C4-2B (cell line): ENCODE results near the gene CRTC1.

Source experiments
- H3K27ac ChIP-seq: fragments of 450-650 bp; 2 replicates; pipeline ENCODE4 v1.5.1; 2017
- CTCF ChIP-seq: fragments of 450-650 bp; conservative IDR thresholded peaks from 2 replicates; pipeline ENCODE4 v1.5.1; 2017; ENCODE audit warnings: mild to moderate bottlenecking
- ZFX ChIP-seq: fragments of 450-650 bp; IDR thresholded peaks from 2 replicates; pipeline ENCODE4 v1.6.1; 2017

Gene CRTC1

DNA sequence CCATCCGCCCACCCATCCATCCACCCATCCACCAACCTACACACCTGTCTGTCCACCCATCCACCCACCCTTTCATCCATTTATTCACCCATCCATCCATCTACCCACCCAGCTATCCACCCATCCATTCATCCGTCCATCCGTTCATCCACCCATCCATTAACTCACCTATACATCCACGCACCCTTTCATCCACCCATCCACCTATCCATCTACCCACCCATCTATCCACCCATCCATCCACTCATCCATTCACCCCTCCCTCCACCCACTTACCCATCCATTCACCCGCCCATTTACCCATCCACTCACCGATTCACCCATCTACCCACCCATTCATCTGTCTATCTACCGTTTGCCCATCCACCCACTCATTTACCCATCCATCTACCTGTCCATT is 29.0 kb upstream of the CRTC1 start:
- H3K27ac ChIP-seq: no peak overlapping the region
- no peak for TF ChIP-seq ZFX
- TF ChIP-seq CTCF: no peak

DNA sequence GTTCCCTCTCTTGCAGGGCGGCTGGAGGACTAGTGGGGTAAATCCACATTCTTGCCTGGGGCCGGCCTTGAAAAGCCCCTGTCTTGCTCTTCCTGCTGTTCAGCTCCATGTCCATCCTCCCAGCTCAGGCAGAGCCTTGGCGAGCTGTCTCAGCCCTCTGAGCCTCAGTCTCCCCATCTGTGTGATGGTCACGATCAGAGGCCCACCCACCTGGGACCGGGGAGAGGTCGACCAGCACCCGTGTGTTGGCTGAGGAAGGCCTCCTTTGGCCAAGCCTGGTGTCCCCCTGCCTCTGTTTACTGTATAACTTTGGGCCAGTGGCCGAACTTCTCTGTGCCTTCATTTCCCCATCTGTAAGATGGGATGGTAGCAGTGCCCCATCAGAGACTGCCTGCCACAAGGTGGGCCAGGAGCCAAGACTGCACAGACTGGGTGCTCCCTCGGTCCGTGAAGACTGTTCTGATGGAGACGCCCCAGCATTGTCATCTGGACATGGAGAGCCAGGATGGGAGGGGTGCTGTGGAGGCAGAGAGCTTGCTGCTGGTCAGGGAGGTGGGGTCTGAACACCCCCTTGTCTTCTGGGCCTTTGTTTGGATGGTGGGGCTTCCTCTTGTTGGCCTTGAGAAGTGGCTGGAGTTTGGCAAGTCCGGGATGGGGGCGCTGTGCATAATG is 28.2 kb upstream of the CRTC1 start:
- TF ChIP-seq ZFX (no peak), CTCF (no peak)
- H3K27ac ChIP-seq: no peak overlapping the region

DNA sequence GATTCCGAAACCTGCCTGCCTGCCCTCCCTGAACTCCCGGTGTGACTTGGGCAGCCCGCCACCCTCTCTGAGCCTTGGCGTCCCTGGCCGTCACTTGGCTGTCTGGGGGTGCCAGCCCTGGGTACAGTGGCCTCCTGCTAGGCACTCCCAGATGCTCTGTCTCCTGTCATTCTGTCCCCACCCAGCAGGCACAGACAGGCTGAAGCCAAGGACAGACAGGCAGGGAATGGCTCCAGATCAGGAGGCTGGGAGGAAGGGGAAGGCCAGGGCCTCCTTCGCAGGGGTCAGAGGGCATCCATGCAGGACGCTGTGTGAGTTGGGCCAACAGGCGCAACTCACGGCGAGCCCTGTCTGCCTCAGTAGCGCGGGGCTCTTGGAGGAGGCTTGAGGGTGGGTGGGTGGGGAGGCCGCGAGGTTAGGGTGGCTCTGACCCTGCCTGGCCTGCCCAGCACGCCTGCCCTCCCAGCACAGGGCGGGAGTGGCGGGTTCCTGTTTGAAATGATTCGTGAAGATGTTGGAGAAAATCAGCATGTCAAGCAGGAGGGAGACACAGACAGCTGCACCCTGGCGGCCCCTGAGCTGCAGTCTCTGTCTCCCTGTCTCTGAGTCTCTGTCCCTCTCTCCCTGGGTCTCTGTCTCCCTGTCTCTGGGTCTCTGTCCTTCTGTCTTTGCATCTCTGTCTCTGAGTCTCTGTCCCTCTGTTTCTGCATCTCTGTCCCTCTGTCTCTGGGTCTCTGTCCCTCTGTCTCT is 27.0 kb upstream of the CRTC1 start:
- TF ChIP-seq ZFX (no peak), CTCF (no peak)
- H3K27ac ChIP-seq: no peak overlapping the region

DNA sequence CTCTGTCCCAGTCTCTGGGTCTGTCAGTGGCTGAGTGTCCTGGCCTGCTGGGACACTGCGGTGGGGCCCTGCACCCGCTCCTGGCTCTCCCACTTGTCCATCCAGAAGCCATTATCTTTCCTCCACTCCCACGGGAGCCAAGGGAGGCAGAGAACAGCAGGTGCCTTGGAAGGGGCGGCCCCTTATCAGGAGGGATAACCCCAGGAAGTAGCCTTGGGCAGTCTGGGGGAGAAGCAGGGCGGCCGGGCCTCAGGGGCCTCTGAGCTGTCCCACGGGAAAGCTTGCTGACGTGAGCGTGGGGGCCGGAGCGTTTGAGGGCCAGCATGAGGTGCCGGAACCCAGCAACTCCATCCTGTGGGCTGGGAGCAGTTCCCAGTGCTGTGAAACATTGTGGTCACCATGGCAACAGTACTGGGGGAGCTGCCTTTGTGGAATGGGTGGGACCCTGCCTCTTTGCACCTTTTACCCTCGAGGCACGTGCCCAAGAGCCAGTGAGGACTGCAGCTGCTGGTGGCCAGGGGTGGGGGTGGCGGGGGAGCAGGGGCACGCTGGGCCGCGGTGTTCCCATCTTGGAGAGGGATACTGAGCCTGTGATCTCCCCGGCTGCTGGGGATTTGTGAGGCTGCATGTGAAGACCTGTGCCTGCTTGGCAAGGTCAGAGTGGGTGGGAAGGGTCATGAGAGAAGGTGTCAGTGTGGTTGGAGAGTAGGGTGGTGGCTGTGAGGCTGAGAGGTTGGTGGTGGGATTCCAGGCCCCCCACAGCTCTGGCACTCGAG is 25.7 kb upstream of the CRTC1 start:
- no peak overlapping the region for H3K27ac ChIP-seq
- TF ChIP-seq CTCF: no peak
- no peak for TF ChIP-seq ZFX

- no peak overlapping the region for H3K27ac ChIP-seq
- TF ChIP-seq ZFX (no peak), CTCF (no peak)
Measured at GRCh38 chr19:18658366-18658855, 25.1 kb upstream of the CRTC1 start.

- TF ChIP-seq ZFX (no peak), CTCF (no peak)
- H3K27ac ChIP-seq: no peak overlapping the region
Measured at GRCh38 chr19:18659281-18660050, 24.0 kb upstream of the CRTC1 start.
